ENCODE measurements around the gene VAMP5.

GRCh38 chr2:85600235-85600575, 16.0 kb downstream of the VAMP5 start:
- no peak for TF ChIP-seq CTCF (conservative IDR thresholded peaks at IDR 0.05)
- no peak for TF ChIP-seq ZFX (IDR thresholded peaks at IDR 0.05)
